Activated CD4-positive, alpha-beta T cell treated with anti-CD3 and anti-CD28 coated beads, Interleukin-2, amount 50 U/mL, for 16 hours (primary cell): Measurements from ENCODE around the gene RNF220.
A peak's percentile ranks its signal among the peaks of the same experiment; 100 is the strongest.

ENCODE experiments used
- DNase-seq: peaks from one replicate; pipeline ENCODE4 v3.0.0-alpha.2; 2020

Gene RNF220

GRCh38 chr1:44524655-44525500 is 119.8 kb downstream of the RNF220 start:
- no peak for DNase-seq

GRCh38 chr1:44526295-44527073 is 121.4 kb downstream of the RNF220 start:
- DNase-seq: no peak

GRCh38 chr1:44531785-44532566 is 126.9 kb downstream of the RNF220 start:
- DNase-seq: peak; percentile 66

GRCh38 chr1:44532567-44532944 is 127.5 kb downstream of the RNF220 start:
- no peak for DNase-seq

GRCh38 chr1:44534771-44535170 is 129.7 kb downstream of the RNF220 start:
- DNase-seq: no peak

- no peak for DNase-seq
These were observed 131.5 kb downstream of the RNF220 start for GRCh38 chr1:44536357-44537209.

- no peak for DNase-seq
These were observed 132.5 kb downstream of the RNF220 start for GRCh38 chr1:44537538-44537937.

- no peak for DNase-seq
These were observed 132.9 kb downstream of the RNF220 start for GRCh38 chr1:44537956-44538355.

- no peak for DNase-seq
These were observed 135.1 kb downstream of the RNF220 start for GRCh38 chr1:44539991-44540730.

- DNase-seq: no peak
These were observed 137.5 kb downstream of the RNF220 start for GRCh38 chr1:44542420-44543063.

GRCh38 chr1:44543064-44543744 is 138.1 kb downstream of the RNF220 start:
- no peak for DNase-seq

GRCh38 chr1:44543786-44544185 is 138.7 kb downstream of the RNF220 start:
- no peak for DNase-seq

GRCh38 chr1:44544960-44545359 is 139.9 kb downstream of the RNF220 start:
- DNase-seq: no peak

- no peak for DNase-seq
These were observed 140.9 kb downstream of the RNF220 start for GRCh38 chr1:44545961-44546360.

GRCh38 chr1:44546403-44547053 is 141.5 kb downstream of the RNF220 start:
- no peak for DNase-seq

- no peak for DNase-seq
These were observed 142.3 kb downstream of the RNF220 start for GRCh38 chr1:44547361-44547760.

GRCh38 chr1:44547837-44548236 is 142.8 kb downstream of the RNF220 start:
- no peak for DNase-seq

GRCh38 chr1:44549510-44549909 is 144.5 kb downstream of the RNF220 start:
- no peak for DNase-seq

GRCh38 chr1:44553127-44553758 is 148.2 kb downstream of the RNF220 start:
- no peak for DNase-seq
